Measurements from ENCODE around the gene SPRR2D. TPM values are rescaled to one million over a fixed set of nuclear protein-coding genes. Genes with fewer than 3 reads are reported as not detected.

SPRR2D gene
- total and polyA plus RNA-seq, 10 of the 15 experiments (the other 5 are each of a cell fraction or from before 2014, with no cell fraction given): 0.44 TPM; not detected in 9

DNA sequence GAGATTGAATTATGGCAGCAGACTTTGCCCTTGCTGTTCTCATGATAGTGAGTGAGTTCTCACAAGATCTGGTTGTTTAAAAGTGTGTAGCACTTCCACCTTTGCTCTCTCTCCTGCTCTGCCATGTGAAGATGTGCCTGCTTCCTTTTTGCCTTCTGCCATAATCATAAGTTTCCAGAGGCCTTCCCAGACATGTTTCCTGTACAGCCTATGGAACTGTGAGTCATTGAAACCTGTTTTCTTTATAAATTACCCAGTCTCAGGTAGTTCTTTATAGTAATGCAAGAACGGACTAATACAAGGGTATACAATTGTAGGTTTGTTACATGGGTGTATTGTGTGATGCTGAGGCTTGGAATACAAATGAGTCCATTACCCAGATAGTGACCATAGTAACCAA lies 5.7 kb downstream of the SPRR2D start:
- H3K27ac ChIP-seq (ENCODE audit: control insufficient read depth, insufficient read depth): no peak overlapping the region
- in situ Hi-C loops (cut with MboI): no loop called here
- H4K20me1 ChIP-seq (ENCODE audit: control insufficient read depth, insufficient read depth): no peaks in the 10 kb centered on the region
- FAIRE-seq: no peak
- BruUV-seq (replicated peaks): no TSS peak
- no peak overlapping the region for H3K4me3 ChIP-seq
- no peak for ATAC-seq
- no peaks in the 10 kb centered on the region for H3K79me2 ChIP-seq (ENCODE audit: control insufficient read depth, insufficient read depth, low read length)
- H3K27me3 ChIP-seq (replicated peaks in 1 of 2; ENCODE audit: control insufficient read depth in 2 of 2, insufficient read depth in 2 of 2, low read length in 1 of 2): no peaks in the 10 kb centered on the region; a peak in 1 of 4 replicates
- ChIA-PET CTCF (no interaction called here), SMC1A (ENCODE audit: uncharacterized antibody, unreplicated experiment) (no interaction called here), POLR2A (no interaction called here), RAD21 (ENCODE audit: unreplicated experiment) (no interaction called here)
- WGBS (ENCODE audit: insufficient coverage, insufficient replicate concordance, low lambda C conversion rate, missing lambda C conversion rate): 24% methylated on average over 1 of the region's 1 CpG
- no peak overlapping the region for H3K9ac ChIP-seq (ENCODE audit: control insufficient read depth, insufficient read depth, low read length)
- no peak overlapping the region for H3K4me2 ChIP-seq (ENCODE audit: control insufficient read depth, insufficient read depth)
- no peaks in the 10 kb centered on the region for H3K36me3 ChIP-seq (ENCODE audit: control insufficient read depth in 2 of 2, insufficient read depth in 2 of 2, low read length in 1 of 2)
- DNase-seq (ENCODE audit: low read depth, low spot score): no peak
- no peaks in the 10 kb centered on the region for H3K9me3 ChIP-seq (replicated peaks; ENCODE audit: control insufficient read depth, insufficient read depth, low read length)
- no peak overlapping the region for H2AFZ ChIP-seq (ENCODE audit: control insufficient read depth, low read depth, low read length)
- TF ChIP-seq ZSCAN29 (IDR thresholded peaks at IDR 0.05) (no peak), RAD51 (IDR thresholded peaks at IDR 0.05) (no peak), NR2C1 (IDR thresholded peaks at IDR 0.05) (no peak), MYB (IDR thresholded peaks at IDR 0.05; ENCODE audit: borderline replicate concordance, low read depth, low read length) (no peak), POU2F2 (IDR thresholded peaks at IDR 0.05; ENCODE audit: borderline replicate concordance, low read depth, low read length) (no peak), ETV6 (conservative IDR thresholded peaks at IDR 0.05 in 1 of 2, IDR thresholded peaks at IDR 0.05 in 1 of 2; ENCODE audit: borderline replicate concordance in 1 of 2, low read depth in 1 of 2) (no peak), PAX5 (IDR thresholded peaks at IDR 0.05; ENCODE audit: borderline replicate concordance, low read depth, low read length) (no peak), SUPT20H (IDR thresholded peaks at IDR 0.05; ENCODE audit: borderline replicate concordance, control insufficient read depth, low read depth, low read length) (no peak), HCFC1 (IDR thresholded peaks at IDR 0.05; ENCODE audit: low read length) (no peak), BCL11A (IDR thresholded peaks at IDR 0.05; ENCODE audit: low read depth, low read length) (no peak), ATF7 (IDR thresholded peaks at IDR 0.05; ENCODE audit: low read depth) (no peak)
- TF ChIP-seq, protein P1, sequence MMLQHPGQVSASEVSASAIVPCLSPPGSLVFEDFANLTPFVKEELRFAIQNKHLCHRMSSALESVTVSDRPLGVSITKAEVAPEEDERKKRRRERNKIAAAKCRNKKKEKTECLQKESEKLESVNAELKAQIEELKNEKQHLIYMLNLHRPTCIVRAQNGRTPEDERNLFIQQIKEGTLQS (IDR thresholded peaks at IDR 0.05; ENCODE audit: borderline replicate concordance, extremely low read depth, low read depth, low read length): no peak
- TF ChIP-seq, protein P2, sequence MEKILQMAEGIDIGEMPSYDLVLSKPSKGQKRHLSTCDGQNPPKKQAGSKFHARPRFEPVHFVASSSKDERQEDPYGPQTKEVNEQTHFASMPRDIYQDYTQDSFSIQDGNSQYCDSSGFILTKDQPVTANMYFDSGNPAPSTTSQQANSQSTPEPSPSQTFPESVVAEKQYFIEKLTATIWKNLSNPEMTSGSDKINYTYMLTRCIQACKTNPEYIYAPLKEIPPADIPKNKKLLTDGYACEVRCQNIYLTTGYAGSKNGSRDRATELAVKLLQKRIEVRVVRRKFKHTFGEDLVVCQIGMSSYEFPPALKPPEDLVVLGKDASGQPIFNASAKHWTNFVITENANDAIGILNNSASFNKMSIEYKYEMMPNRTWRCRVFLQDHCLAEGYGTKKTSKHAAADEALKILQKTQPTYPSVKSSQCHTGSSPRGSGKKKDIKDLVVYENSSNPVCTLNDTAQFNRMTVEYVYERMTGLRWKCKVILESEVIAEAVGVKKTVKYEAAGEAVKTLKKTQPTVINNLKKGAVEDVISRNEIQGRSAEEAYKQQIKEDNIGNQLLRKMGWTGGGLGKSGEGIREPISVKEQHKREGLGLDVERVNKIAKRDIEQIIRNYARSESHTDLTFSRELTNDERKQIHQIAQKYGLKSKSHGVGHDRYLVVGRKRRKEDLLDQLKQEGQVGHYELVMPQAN (conservative IDR thresholded peaks at IDR 0.05): no peak
- TF ChIP-seq, protein P3, sequence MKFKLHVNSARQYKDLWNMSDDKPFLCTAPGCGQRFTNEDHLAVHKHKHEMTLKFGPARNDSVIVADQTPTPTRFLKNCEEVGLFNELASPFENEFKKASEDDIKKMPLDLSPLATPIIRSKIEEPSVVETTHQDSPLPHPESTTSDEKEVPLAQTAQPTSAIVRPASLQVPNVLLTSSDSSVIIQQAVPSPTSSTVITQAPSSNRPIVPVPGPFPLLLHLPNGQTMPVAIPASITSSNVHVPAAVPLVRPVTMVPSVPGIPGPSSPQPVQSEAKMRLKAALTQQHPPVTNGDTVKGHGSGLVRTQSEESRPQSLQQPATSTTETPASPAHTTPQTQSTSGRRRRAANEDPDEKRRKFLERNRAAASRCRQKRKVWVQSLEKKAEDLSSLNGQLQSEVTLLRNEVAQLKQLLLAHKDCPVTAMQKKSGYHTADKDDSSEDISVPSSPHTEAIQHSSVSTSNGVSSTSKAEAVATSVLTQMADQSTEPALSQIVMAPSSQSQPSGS (IDR thresholded peaks at IDR 0.05; ENCODE audit: low read length): no peak
- TF ChIP-seq, protein P4, sequence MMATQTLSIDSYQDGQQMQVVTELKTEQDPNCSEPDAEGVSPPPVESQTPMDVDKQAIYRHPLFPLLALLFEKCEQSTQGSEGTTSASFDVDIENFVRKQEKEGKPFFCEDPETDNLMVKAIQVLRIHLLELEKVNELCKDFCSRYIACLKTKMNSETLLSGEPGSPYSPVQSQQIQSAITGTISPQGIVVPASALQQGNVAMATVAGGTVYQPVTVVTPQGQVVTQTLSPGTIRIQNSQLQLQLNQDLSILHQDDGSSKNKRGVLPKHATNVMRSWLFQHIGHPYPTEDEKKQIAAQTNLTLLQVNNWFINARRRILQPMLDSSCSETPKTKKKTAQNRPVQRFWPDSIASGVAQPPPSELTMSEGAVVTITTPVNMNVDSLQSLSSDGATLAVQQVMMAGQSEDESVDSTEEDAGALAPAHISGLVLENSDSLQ (IDR thresholded peaks at IDR 0.05): no peak
- TF ChIP-seq, protein P5, sequence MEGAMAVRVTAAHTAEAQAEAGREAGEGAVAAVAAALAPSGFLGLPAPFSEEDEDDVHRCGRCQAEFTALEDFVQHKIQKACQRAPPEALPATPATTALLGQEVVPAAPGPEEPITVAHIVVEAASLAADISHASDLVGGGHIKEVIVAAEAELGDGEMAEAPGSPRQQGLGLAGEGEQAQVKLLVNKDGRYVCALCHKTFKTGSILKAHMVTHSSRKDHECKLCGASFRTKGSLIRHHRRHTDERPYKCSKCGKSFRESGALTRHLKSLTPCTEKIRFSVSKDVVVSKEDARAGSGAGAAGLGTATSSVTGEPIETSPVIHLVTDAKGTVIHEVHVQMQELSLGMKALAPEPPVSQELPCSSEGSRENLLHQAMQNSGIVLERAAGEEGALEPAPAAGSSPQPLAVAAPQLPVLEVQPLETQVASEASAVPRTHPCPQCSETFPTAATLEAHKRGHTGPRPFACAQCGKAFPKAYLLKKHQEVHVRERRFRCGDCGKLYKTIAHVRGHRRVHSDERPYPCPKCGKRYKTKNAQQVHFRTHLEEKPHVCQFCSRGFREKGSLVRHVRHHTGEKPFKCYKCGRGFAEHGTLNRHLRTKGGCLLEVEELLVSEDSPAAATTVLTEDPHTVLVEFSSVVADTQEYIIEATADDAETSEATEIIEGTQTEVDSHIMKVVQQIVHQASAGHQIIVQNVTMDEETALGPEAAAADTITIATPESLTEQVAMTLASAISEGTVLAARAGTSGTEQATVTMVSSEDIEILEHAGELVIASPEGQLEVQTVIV (IDR thresholded peaks at IDR 0.05; ENCODE audit: borderline replicate concordance, partially characterized antibody): no peak
- no peaks in the 10 kb centered on the region for H3K4me1 ChIP-seq (ENCODE audit: control insufficient read depth, insufficient read depth, low read length)
- intact Hi-C loops (cut with micrococcal nuclease; ENCODE audit: unreplicated experiment): loop anchor here (10.0 kb wide), 1 partner anchor 160 kb away; the partner anchor contains the start of gene SMCP
